A673 (cell line): Measurements from ENCODE around the gene DPF3.

Experiments used
- EZH2 ChIP-seq: fragments of 200-600 bp; sonication (generic); IDR thresholded peaks from 2 replicates; pipeline ENCODE4 v1.6.1; 2017; ENCODE audit warnings: borderline replicate concordance, low read depth, mild to moderate bottlenecking, mixed read lengths, antibody characterized with exemption, low read length; ENCODE audit not compliant: poor library complexity, severe bottlenecking
- TF ChIP-seq, protein P1 (sequence below): fragments of 300-800, 200-600 bp; sonication (generic); conservative IDR thresholded peaks from 2 replicates; pipeline ENCODE4 v1.5.1; 2017; ENCODE audit warnings: low read depth, mild to moderate bottlenecking, antibody characterized with exemption, low read length, moderate library complexity, mixed read lengths

DNA sequence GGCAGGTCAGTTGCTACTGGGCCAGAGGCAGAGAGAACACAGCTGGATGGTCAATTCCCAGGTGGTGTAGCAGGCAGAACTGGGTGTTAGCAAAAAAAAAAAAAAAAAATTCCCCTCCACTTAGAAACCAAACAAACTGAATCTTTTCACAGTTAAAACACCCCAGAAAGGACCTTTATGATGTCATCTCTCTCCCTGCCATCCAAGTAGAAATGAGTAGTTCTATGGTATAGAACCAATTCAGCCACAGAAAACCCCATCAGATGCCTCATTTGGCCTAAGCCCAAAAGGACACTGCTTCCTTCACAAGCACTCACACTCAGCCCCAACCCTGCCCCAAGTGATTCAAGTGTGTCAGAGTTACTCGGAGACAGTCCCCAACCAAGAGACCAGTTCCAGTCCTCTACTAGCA, 230.8 kb downstream of the DPF3 start:
- TF ChIP-seq, protein P1, sequence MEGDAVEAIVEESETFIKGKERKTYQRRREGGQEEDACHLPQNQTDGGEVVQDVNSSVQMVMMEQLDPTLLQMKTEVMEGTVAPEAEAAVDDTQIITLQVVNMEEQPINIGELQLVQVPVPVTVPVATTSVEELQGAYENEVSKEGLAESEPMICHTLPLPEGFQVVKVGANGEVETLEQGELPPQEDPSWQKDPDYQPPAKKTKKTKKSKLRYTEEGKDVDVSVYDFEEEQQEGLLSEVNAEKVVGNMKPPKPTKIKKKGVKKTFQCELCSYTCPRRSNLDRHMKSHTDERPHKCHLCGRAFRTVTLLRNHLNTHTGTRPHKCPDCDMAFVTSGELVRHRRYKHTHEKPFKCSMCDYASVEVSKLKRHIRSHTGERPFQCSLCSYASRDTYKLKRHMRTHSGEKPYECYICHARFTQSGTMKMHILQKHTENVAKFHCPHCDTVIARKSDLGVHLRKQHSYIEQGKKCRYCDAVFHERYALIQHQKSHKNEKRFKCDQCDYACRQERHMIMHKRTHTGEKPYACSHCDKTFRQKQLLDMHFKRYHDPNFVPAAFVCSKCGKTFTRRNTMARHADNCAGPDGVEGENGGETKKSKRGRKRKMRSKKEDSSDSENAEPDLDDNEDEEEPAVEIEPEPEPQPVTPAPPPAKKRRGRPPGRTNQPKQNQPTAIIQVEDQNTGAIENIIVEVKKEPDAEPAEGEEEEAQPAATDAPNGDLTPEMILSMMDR, result no peak
- TF ChIP-seq EZH2, result no peak
